Measurements from ENCODE around the gene SELENOT.

GRCh38 chr3:150599611-150600297 is 3.4 kb upstream of the SELENOT start:
- TF ChIP-seq, protein P1, sequence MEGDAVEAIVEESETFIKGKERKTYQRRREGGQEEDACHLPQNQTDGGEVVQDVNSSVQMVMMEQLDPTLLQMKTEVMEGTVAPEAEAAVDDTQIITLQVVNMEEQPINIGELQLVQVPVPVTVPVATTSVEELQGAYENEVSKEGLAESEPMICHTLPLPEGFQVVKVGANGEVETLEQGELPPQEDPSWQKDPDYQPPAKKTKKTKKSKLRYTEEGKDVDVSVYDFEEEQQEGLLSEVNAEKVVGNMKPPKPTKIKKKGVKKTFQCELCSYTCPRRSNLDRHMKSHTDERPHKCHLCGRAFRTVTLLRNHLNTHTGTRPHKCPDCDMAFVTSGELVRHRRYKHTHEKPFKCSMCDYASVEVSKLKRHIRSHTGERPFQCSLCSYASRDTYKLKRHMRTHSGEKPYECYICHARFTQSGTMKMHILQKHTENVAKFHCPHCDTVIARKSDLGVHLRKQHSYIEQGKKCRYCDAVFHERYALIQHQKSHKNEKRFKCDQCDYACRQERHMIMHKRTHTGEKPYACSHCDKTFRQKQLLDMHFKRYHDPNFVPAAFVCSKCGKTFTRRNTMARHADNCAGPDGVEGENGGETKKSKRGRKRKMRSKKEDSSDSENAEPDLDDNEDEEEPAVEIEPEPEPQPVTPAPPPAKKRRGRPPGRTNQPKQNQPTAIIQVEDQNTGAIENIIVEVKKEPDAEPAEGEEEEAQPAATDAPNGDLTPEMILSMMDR (conservative IDR thresholded peaks at IDR 0.05), result no peak
- TF ChIP-seq ZFX (IDR thresholded peaks at IDR 0.05), result no peak

Measured in C4-2B (cell line).